ENCODE results near the gene ERCC2.
A peak's percentile ranks its signal among the peaks of the same experiment; 100 is the strongest.

The ERCC2 gene

DNA sequence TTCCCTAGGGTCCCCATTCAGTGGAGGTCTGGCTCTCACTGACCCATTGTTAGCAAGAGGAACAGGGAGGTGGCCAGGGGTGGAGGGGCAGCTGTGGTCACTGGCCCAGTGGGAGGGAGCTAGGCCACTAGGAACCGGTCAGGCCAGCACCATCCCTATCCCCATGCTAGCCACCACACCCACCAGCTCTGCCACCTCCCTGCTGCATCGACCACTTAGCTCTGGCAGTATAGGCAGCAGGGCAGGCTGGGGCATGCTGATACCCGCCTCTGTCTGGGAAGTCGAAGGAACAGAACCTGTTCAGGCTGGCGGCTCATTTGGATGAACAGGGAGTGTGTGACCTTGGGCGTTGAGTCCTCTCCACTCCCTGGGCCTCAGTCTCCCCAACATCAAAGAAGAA lies 29.8 kb upstream of the ERCC2 start:
- no peak for FAIRE-seq

DNA sequence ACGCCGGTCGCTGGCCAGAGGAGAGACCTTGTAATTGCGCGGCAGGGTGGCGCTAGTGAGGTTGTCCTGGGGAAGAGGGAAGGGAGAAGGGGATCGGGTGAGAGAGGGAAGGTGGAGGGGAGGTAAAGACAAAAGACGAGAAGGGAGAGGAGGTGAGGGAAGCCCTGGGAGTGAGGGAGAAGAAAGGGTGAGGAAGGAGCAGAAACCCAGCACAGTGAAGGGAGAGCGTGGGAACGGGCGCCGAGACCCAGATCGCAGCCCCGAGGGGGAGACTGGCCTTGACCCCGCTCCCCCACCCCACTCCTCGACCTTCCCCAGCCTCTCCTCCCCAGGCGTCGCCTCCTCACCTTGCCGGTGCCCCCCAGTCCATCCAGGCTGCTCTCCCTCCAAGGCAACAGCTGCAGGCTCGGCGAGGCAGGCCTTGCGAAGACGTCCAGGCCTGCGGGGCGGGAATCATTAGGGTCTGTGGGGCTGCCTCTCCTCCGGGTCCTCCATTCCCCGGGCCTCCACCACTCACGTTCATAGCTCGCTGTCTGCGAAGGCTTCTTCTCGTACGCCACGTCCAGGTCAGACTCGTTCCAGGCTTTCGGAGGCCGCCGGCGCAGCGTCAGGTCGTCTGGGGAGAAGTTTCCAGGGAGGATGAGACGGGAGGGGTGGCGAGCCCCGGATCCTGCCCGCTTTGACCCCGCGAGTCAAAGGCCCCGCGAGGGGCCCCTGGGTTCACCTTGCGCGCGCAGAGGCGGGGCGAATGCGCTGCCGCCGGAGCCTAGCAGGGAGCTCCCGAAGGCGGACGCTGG lies 25.6 kb upstream of the ERCC2 start:
- FAIRE-seq, result no peak

DNA sequence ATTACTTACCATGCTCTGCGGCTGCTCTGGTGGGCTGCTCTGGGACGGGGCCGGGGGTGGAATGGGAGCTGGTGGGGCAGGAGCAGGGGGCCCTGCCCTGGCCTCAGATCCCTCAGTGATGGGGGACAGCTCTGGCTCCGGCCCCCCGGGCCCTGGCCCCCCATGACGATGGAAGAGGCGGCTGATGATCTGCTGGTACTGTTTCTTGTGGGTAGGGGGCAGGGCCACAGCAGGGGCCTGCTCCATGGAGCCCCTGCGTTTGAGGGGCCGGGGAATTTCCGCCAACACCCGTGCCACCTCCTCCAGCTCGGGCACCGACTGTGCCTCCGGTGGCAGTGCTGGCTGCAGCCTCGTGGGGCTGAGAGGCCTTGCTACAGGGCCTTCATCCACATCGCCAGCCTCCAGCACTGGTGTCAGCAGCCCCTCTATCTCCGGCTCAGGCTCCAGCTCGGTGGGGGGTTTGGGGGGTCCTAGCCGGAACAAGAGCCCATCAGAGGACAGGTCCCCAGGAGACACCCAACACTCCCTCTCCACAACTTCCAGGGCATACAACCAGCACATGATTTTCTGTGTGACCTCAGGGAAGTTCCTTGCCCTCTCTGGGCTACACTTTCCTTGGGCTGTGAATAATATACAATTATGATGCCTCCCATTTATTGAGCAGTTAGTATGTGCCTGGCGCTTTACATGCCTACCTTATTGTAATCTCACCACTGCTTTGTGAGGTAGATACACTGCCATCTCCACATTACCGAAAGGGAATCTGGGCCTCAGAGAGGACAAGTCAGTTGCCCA lies 21.7 kb upstream of the ERCC2 start:
- FAIRE-seq, result no peak

DNA sequence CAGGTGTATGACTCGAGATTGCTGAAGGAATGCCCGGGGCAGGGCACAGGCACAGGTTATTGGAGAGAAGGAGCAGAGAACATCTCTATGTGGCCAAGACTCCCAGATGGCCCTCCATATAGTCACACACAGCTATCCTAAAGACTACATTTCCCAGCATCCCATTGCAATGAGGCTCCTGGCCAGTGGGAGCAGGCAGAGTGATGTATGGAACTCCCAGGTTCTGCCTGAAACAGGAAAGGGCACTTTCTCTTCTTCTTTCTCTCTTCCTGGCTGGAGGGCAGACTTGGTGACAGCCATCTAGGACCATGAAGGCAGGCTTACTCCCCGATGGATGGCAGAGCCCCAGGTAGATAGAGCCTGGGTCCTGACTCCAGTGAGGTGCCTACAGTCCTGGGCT lies 21.0 kb upstream of the ERCC2 start:
- peak; percentile 84 for FAIRE-seq

DNA sequence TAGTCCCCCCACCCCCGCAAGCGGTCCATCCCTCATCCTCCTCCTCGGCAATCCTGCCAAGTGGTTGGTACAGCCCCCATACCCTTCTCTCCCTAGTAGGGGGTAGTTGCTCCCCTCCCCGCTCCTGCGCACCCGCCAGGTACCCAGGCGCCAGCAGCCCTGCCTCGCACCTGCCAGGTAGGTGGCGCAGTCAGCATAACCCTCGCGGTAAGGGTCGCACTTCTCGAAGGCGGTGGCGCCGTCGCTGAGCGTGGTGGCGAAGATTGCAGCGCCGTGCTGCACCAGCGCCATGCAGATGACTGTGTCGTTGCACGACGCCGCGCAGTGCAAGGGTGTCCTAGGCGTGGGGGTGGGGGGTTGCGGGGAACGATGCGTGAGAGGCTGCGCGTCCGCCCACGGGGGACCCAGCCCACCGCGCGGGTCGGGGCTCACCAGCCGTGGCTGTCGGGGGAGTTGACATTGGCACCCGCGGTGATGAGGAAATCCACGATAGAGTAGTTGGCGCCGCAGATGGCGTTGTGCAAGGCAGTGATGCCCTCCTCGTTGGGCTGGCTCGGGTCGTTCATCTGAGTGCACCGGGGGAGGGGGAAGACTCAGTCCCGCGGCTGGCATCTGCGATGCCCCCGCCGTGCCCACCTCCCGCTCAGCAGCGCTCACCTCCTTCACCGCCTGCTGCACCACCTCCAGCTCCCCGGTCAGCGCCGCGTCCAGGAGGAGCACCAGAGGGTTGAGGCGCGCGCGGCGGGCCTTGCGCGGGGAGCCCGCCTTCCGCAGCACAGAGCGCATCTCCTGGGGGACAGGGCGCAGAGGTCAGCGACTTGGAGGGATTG lies 15.2 kb upstream of the ERCC2 start:
- no peak for FAIRE-seq

DNA sequence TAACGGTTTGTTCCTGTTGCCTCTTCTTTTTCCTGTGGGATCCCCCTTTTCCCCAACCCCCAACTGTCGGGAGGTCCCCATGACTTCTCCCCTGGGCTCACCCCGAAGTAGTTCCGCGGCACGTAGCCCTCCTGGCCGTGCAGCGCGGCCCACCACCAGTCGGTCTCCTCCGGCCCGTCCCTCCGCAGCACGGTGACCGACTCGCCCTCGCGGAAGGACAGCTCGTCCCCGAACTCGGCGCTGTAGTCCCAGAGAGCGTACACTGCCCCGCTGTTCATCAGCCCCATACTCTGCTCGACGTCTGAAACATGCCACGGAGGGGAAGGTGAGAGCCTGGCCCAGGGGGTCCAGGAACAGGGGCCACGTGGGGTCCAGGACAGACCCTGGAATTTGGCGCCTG lies 12.1 kb upstream of the ERCC2 start:
- no peak for FAIRE-seq

DNA sequence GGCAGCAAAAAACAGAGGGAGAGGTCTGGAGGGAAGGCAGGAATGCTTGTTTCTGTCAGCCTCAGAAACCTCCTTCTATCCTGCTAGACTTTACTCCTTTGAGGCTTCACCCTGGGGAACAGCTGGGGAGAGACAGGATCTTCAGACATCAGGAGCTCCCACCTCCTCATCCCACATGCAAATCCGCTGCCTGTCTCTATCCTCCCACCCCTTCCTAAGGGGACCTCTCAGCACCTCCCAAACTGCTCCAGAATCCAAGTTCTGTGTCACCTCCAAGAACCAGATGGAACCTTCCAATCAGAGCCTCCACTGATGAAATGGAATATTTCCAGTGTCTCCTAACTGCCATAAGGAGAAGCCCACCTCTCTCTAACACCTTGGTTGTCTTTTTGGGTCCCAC lies 9.7 kb upstream of the ERCC2 start:
- FAIRE-seq, result no peak

DNA sequence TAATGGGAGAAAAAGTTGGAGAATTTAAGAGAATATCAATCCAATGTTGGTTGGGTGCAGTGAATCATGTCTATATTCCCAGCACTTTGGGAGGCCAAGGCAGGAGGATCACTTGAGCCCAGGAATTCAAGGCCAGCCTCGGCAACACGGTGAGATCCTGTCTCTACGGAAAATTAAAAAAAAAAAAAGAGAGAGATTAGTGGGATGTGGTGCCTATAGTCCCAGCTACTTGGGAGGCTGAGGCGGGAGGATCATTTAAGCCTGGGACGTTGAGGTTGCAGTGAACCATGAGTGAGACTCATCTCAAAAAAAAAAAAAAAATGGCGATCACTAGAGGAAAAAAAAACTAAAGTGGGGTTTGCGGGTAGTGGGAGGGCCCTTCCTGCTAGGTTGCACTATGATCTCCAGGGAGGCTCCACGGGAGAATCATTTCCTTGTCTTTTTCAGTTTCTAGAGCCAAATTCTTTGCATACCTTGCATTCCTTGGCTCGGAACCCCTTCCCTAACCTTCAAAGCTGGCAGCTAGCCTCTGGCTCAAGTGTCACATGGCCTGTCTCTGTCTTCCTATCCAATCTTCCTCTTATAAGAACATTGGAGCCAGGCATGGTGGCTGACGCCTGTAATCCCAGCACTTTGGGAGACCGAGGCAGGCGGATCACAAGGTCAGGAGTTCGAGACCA lies 5.8 kb upstream of the ERCC2 start:
- no peak for FAIRE-seq

DNA sequence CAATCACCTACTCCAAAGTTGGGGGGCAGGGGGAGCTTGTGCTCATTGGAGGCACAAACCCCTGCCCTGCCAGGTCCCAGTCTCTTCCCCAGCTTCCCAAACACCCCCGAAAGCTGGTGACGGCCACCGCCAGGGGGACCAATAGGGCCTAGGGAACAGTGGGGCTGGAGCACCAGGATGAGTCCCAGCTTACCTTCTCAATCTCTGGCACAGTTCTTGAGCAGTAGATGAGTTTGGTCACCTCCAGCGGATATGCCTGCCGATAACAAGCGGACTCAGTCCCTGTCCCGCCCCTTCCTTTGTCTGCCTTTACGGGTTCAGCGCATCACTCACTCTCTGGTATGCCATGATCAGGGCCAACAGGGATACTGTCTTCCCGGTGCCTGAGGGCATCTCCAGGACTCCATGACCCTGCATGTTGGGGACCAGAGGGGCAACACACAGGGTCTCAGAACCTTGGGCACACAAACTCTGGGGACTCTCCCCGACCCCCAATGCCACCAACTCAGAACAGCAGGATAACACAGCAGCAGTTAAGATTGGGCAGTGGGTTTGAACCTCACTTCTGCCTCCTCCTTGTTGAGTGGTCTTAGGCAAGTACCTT lies 1.5 kb downstream of the ERCC2 start:
- no peak for FAIRE-seq

DNA sequence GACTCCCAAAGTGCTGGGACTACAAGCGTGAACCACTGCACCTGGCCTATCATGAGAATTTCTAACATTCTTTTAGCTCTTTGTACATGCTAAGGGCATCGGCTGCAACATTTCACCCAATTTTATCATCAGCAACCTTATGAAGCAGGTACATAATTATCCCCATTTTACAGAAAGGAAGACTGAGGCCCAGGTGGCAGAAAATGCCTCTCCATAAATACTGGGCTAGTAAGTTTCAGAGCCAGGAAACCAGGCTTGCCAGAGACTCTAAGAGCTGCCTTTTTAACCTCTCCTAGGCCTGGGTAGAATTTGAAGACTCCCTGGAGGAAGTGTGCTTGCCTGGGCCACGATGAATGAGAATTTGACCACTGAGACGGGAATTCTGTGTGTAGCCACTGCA lies 2.2 kb downstream of the ERCC2 start:
- FAIRE-seq, result no peak

DNA sequence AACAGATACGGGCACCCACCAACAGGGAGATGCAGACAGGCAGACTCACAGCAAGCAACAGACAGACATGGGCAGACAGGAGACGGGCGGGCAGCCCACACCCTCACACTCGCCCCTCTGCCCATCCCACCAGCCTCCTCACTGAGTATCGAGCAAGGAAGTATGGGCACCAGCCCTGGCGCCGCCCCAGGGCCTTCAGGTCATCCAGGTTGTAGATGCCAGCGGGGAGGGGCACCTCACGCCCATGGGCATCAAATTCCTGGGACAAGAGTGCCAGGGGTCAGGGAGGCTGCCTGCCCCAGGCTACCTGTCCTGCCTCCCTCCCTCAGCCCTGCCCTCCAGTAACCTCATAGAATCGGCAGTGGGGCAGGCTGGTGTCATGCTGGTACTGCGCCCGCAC lies 5.7 kb downstream of the ERCC2 start:
- no peak for FAIRE-seq

DNA sequence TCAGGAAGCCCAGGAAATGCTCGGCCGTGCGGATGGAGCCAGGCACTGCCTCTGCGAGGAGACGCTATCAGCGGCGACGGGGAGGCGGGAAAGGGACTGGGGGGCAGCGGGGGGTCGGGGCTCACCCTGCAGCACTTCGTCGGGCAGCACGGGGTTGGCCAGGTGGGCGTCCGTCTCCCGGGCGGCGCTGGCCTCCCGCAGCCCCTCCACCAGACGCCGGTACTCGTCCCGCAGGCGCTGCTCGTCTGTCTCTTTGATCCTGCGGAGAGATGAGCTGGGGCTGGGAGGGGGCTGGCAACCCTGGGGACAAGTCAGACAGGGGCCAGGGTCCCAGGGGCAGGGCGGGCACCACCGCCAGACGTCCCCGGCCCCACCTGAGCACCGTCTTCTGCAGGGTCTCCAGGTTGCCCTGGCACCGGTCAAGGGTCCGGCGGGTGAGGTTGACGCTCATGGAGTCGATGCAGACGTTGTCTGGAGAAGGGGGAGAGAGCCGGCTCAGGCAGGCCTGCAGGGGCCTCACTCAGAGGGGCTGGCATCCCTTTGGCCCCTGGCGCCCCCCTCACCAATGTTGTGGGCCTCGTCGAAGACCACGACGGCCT lies 6.4 kb downstream of the ERCC2 start:
- no peak for FAIRE-seq

DNA sequence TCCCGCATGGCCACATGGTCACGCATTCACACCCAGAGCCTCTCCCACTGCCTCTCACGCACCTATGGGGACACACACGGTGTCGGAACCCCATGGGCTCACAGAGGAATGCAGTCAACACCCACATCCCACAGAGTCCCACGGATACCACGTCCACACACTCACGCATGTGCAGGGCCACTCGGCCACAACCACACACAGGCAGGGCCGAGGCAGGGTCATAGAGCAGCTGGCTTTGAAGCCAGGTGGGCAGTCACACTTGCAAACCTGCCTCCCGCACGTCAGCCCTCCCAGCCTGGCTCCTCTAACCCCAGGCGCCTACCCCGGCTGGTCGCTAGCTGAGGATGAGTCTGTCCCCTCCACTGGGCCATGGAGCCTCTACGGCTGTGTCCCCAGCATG lies 8.1 kb downstream of the ERCC2 start:
- FAIRE-seq, result no peak

DNA sequence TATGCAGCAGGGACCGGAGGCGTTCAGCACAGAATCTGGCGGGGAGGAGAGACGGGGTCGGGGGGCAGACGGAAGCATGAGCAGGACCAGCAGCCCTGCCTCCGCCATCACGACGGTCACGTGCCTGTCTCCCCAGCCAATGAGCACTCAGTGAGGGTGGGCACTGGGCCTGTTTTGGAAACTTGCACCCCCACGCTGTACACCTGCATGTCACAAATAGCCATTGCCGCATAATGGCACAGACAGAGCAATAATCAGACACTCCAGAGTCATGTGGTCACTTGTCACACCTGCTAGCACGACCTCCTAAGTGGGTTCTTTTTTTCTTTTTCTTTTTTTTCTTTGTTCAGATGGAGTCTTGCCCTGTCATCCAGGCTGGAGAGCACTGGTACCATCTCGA lies 8.8 kb downstream of the ERCC2 start:
- FAIRE-seq, result no peak

DNA sequence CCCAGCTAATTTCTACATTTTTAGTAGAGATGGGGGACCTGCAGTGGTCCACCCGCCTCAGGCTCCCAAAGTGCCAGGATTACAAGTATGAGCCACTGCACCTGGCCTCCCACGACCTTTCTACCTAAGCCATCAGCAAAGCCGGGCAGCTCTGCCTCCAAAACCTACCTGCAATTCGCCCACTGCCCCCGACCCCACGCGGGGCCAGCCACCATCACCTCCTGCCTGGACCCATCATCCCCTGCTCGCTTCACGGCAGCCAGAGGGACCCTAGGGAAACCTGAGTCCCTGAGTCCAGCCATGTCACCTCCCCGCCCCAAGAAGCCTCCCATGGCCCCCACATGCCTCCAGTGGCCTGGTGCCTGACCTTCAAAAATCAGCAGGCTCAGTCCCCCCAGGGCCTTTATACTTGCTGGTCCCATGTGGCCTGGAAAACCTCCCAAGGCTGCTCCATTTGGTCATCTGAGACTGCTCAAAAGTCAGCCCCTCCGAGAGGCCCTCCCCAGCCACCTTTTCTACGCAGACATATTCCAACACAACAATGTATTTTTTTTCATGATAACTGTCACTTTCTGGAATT lies 12.1 kb downstream of the ERCC2 start:
- FAIRE-seq, result no peak

DNA sequence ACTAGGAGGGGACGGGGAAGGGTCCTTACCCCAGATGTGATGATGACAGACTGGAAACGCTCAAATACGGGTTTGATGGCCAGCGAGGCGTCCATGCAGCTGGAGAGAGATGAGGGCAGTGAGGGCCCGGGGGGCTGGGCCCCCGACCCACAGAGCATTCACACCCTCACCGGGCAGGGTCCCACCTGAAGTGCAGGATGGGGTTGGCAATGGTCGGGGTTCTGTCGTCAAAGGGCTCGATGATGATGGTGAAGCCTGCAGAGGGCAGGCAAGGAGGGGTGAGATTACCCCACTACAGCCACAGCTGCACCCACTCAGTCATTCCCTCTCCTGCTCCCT lies 13.0 kb downstream of the ERCC2 start:
- FAIRE-seq, result no peak

DNA sequence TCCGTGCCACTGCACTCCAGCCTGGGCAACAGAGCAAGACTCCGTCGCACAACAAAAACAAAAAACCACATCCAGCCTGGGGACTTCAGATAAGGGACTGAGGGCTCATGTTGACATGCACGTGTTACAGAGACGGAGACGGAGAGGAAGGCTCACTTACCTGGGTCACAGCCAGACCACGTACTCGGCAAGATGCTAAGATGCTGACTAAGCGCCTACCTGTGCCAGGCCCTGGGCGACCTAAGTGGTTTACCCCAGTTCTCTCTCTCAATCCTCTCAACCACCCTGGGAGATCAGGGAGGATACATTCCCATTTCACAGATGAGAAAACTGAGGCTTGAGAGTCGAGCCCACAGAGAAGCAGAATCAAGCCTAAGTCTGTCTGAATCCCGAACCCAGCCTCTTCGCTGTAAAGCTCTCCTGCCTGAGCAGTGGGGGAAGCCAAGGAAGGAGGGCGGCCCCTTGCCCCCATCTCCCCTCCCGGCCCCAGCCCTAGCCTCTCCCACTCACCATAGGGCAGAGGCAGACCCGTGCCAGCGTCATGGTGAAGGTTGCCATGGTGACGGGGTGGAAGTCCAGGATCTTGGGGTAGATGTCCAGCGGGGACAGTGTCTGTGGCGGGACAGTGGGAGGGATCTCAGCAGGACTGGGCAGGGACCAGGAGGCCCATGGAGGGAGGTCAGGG lies 13.5 kb downstream of the ERCC2 start:
- FAIRE-seq, result no peak

DNA sequence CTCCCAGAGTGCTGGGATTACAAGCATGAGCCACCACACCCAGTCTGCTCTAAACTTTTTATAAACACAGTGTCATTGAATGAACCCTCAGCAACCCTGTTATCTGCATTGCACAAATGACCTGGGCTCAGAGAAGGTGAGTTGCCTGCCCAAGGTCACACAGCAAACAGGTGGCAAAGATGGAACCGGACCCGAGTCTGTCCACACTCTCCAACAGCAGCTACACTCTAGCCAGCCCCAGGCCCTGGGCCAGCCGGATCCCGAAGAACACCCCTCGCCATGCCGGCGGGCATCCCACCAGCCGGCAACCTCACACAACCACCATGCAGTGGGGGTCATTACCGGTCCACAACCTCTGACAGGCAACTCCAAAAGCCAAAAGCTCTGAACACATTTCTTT lies 14.5 kb downstream of the ERCC2 start:
- no peak for FAIRE-seq

DNA sequence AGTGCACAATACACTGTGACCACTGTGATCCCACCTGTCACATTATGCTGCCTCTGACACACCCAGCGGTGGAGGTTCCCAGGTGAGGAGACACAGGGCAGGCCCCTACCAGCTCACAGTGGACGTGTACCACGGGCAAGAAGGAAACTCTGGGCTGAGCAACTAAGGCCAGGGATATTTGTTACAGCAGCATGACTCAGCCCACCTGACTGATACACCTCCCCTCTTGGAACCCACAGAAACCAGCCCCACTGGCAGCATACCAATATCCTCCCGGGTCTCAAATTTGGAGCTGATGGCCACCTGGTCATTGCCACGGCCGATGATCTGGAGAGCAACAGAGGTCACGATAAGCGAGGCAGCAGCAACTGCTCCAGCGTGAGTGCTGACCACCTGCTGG lies 15.0 kb downstream of the ERCC2 start:
- no peak for FAIRE-seq

DNA sequence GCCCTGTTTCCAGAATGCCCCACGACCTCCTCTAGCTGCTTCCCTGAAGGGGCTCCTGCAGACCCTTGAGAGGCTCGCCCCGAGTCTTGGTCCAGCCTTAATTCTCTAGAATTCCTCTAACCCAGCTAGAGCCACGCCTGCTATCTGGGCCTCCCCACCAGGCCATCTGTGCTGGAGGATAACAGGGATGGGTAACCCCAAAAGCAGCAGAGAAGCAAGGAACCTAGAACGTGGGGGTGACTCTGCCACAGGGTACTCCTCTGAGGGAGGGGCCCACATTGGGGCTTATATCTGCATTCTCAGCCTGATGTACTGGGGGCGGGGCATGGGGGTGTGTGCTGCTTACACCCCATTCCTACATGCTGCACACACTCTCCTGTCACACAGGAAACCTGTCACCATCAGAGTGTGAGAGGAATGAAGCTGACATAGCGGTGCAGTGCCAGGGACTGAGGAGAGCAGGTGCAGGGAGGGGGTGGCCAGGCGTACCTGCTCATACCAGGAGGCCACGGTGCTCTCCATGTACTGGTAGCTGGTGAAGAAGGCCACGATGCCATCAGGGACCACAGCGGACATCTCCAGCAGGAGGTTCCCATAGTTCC lies 16.0 kb downstream of the ERCC2 start:
- no peak for FAIRE-seq

All from G401.6 (cell line).